Endothelial cell of umbilical vein (primary cell): ENCODE results near the gene KCNH8. TPM values are rescaled to one million over a fixed set of nuclear protein-coding genes. Genes with fewer than 3 reads are reported as not detected.

ENCODE experiments used
- BruUV-seq: library from RNA; stranded (reverse); fragments of 400-500 nt; replicated peaks from 2 replicates; lab custom pipeline; 2021; lab: Mats Ljungman, UMichigan
- CTCF ChIA-PET: fragments of 300-600, 350-600 bp; sonication (Branson Sonifier 250); formaldehyde crosslinking; loops from one replicate; lab custom pipeline; 2021; ENCODE audit warnings: antibody characterized with exemption, inconsistent platforms; lab: Charles Lee
- POLR2A ChIA-PET: fragments of 300-600, 350-600 bp; sonication (Branson Sonifier 250); formaldehyde crosslinking; loops from one replicate; lab custom pipeline; 2021; ENCODE audit warnings: antibody characterized with exemption, inconsistent platforms; lab: Charles Lee
- DNase-seq: peaks from one replicate; pipeline ENCODE4 v3.0.0-alpha.2; 2011; ENCODE audit warnings: low read depth, low spot score
- FAIRE-seq: peaks from 2 replicates; lab custom pipeline; 2011; peaks lifted over from hg19 to GRCh38; lab: Jason Lieb, UNC
- H2AFZ ChIP-seq: 2 replicates; pipeline ENCODE4 v1.6.0; 2012; ENCODE audit warnings: low read depth, low read length, control low read depth, inconsistent platforms
- H3K27ac ChIP-seq: 2 replicates; pipeline ENCODE4 v1.5.1; 2011; ENCODE audit warnings: low read depth, mild to moderate bottlenecking, control low read depth, low read length, moderate library complexity; ENCODE audit not compliant: insufficient read depth
- H3K27me3 ChIP-seq, 2 experiments: 2 replicates each; pipeline versions ENCODE4 v1.6.0 to v1.6.1; 2011; ENCODE audit warnings: low read length in 2 of 2, mixed read lengths in 1 of 2; ENCODE audit not compliant: control insufficient read depth in 2 of 2, insufficient read depth in 2 of 2
- H3K36me3 ChIP-seq, 2 experiments: 2 replicates in 1 of 2; 3 replicates in 1 of 2; pipeline ENCODE4 v1.5.1; 2011; ENCODE audit warnings: low read length in 2 of 2, mild to moderate bottlenecking in 1 of 2, moderate library complexity in 1 of 2; ENCODE audit not compliant: control insufficient read depth in 2 of 2, insufficient read depth in 2 of 2; ENCODE audit errors: extremely low read depth in 1 of 2
- H3K4me1 ChIP-seq: 3 replicates; pipeline ENCODE4 v1.5.1; 2011; ENCODE audit warnings: mild to moderate bottlenecking, low read length; ENCODE audit not compliant: control insufficient read depth, insufficient read depth; ENCODE audit errors: extremely low read depth
- H3K4me2 ChIP-seq: 2 replicates; pipeline ENCODE4 v1.6.1; 2011; ENCODE audit warnings: low read length, control low read depth, mixed read lengths; ENCODE audit not compliant: insufficient read depth
- H3K4me3 ChIP-seq, 3 experiments: fragments of 200-600 bp in 1 of 3; sonication (generic), shearing (Covaris generic) in 1 of 3; replicated peaks in 1 of 3; 2 replicates each; pipeline ENCODE4 v1.5.1; 2011 to 2016; ENCODE audit warnings: control low read depth in 3 of 3, low read length in 3 of 3, mild to moderate bottlenecking in 2 of 3, inconsistent platforms in 1 of 3, low read depth in 1 of 3, moderate library complexity in 1 of 3; ENCODE audit not compliant: insufficient read depth in 1 of 3
- H3K79me2 ChIP-seq: 2 replicates; pipeline ENCODE4 v1.6.0; 2012; ENCODE audit warnings: low read length, inconsistent platforms; ENCODE audit not compliant: control insufficient read depth, insufficient read depth
- H3K9ac ChIP-seq: replicated peaks from 2 replicates; pipeline ENCODE3; 2011; ENCODE audit warnings: low read length, control low read depth; ENCODE audit not compliant: insufficient read depth; ENCODE audit errors: extremely low read depth
- H3K9me1 ChIP-seq: replicated peaks from 3 replicates; pipeline ENCODE4 v1.6.0; 2011; ENCODE audit warnings: mild to moderate bottlenecking, low read length; ENCODE audit not compliant: control insufficient read depth, insufficient read depth; ENCODE audit errors: extremely low read depth
- H3K9me3 ChIP-seq: replicated peaks from 2 replicates; pipeline ENCODE4 v1.5.1; 2012; ENCODE audit warnings: low read length, inconsistent platforms; ENCODE audit not compliant: control insufficient read depth, insufficient read depth
- H4K20me1 ChIP-seq: replicated peaks from 2 replicates; pipeline ENCODE3; 2011; ENCODE audit warnings: mild to moderate bottlenecking, low read length; ENCODE audit not compliant: control insufficient read depth, insufficient read depth; ENCODE audit errors: extremely low read depth
- EZH2 ChIP-seq: IDR thresholded peaks from 2 replicates; pipeline ENCODE4 v1.6.1; 2012; ENCODE audit warnings: borderline replicate concordance, low read depth, mild to moderate bottlenecking, moderate library complexity, low read length, inconsistent platforms; ENCODE audit not compliant: severe bottlenecking
- FOS ChIP-seq: IDR thresholded peaks from 2 replicates; pipeline ENCODE4 v1.6.1; 2011; ENCODE audit warnings: mild to moderate bottlenecking, low read length, moderate library complexity, borderline replicate concordance; ENCODE audit not compliant: insufficient read depth
- GATA2 ChIP-seq: IDR thresholded peaks from 2 replicates; pipeline ENCODE4 v1.7.0; 2011; ENCODE audit warnings: low read depth, mild to moderate bottlenecking, moderate library complexity, mixed read lengths, low read length; ENCODE audit not compliant: insufficient read length, insufficient read depth
- JUN ChIP-seq: IDR thresholded peaks from 2 replicates; pipeline ENCODE4 v1.6.1; 2011; ENCODE audit warnings: borderline replicate concordance, low read depth; ENCODE audit not compliant: insufficient read length, insufficient read depth
- MAX ChIP-seq: IDR thresholded peaks from 2 replicates; pipeline ENCODE4 v1.6.1; 2011; ENCODE audit not compliant: insufficient read depth, insufficient read length
- MYC ChIP-seq: IDR thresholded peaks from one replicate; pipeline ENCODE4 v1.6.1; 2011; ENCODE audit warnings: mild to moderate bottlenecking, low read depth, low read length
- POLR2A ChIP-seq: IDR thresholded peaks from 2 replicates; pipeline ENCODE4 v1.6.1; 2012; ENCODE audit warnings: low read depth, mild to moderate bottlenecking, control low read depth, low read length
- POLR2AphosphoS5 ChIP-seq: IDR thresholded peaks from 2 replicates; pipeline ENCODE4 v1.6.1; 2012; ENCODE audit warnings: low read depth, mild to moderate bottlenecking, control low read depth, low read length, moderate library complexity; ENCODE audit not compliant: insufficient read depth
- dilution Hi-C: fragments of 300-500 bp; cut with MboI; formaldehyde crosslinking; loops from one replicate; pipeline ENCODE4 v1.15.0; 2019; ENCODE audit warnings: low sequenced_read_pairs; ENCODE audit not compliant: extremely low pct_ligation_motif_present
- intact Hi-C: fragments of 100-400 bp; cut with micrococcal nuclease; formaldehyde crosslinking; loops from one replicate; pipeline ENCODE4 v1.10.0; 2022
- polyA plus RNA-seq, 4 experiments: library from polyadenylated mRNA; depleted of rRNA in 3 of 4; stranded (reverse) in 3 of 4; unstranded in 1 of 4; fragments of >200 nt; gene quantifications; 2 replicates each; pipeline versions ENCODE4 v1.2.1 to v1.2.3, GENCODE V29; 2011 to 2012; ENCODE audit warnings: missing spikeins in 1 of 4
- total RNA-seq: library from RNA; stranded (reverse); gene quantifications from 2 replicates; pipeline ENCODE4 v1.2.3, GENCODE V29; 2021
- TF ChIP-seq, protein P1 (sequence below), 2 donors: IDR thresholded peaks; 1 replicate in 1 of 2; 2 replicates in 1 of 2; pipeline ENCODE4 v1.5.1; 2011; ENCODE audit warnings: low read length in 2 of 2, mild to moderate bottlenecking in 2 of 2, moderate library complexity in 2 of 2, control low read depth in 1 of 2, inconsistent platforms in 1 of 2, low read depth in 1 of 2; ENCODE audit not compliant: insufficient read depth in 1 of 2; ENCODE audit errors: extremely low read depth in 1 of 2

Gene KCNH8
- total and polyA plus RNA-seq, 2 donors (not counting 3 experiments of a cell fraction or from before 2014, with no cell fraction given) = not detected

DNA sequence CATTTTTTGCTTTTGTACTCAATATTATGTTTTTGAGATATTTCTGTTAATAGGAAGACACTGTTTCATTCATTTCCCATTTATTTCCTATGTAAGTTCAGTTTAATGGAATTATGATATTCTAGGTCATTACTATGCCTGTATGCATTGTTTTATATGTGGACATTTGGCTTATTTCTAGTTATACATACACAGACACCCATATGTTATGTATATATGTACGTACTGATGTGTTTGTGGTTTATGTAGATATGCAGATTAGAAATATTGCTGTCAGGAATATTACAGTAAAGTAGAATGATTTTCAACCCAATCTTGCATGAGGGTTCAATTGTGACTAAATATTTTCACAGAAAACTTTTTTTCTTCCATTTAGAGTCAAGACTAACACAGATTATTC lies 190.5 kb downstream of the KCNH8 start:
- H3K79me2 ChIP-seq = no peaks in the 10 kb centered on the region
- no peak overlapping the region for H3K27ac ChIP-seq
- CTCF ChIA-PET = no interaction called here
- H4K20me1 ChIP-seq = no peaks in the 10 kb centered on the region
- DNase-seq (no peak), FAIRE-seq (no peak)
- TF ChIP-seq EZH2 = no peak
- TF ChIP-seq, protein P1, sequence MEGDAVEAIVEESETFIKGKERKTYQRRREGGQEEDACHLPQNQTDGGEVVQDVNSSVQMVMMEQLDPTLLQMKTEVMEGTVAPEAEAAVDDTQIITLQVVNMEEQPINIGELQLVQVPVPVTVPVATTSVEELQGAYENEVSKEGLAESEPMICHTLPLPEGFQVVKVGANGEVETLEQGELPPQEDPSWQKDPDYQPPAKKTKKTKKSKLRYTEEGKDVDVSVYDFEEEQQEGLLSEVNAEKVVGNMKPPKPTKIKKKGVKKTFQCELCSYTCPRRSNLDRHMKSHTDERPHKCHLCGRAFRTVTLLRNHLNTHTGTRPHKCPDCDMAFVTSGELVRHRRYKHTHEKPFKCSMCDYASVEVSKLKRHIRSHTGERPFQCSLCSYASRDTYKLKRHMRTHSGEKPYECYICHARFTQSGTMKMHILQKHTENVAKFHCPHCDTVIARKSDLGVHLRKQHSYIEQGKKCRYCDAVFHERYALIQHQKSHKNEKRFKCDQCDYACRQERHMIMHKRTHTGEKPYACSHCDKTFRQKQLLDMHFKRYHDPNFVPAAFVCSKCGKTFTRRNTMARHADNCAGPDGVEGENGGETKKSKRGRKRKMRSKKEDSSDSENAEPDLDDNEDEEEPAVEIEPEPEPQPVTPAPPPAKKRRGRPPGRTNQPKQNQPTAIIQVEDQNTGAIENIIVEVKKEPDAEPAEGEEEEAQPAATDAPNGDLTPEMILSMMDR (IDR thresholded peaks at IDR 0.05; ENCODE audit: extremely low read depth in 1 of 2, insufficient read depth in 1 of 2, low read depth in 1 of 2, low read length in 2 of 2) = no peak
- no peak for TF ChIP-seq FOS
- TF ChIP-seq JUN = no peak
- TF ChIP-seq MYC = no peak
- H3K4me1 ChIP-seq = no peaks in the 10 kb centered on the region
- H3K4me2 ChIP-seq = no peak overlapping the region
- no peak overlapping the region for H3K4me3 ChIP-seq
- no peak overlapping the region for H3K9ac ChIP-seq
- dilution Hi-C loops (no loop called here), intact Hi-C loops (no loop called here)
- BruUV-seq = no TSS peak
- H3K9me3 ChIP-seq = peaks cover 1% of the 10 kb centered on the region
- H3K36me3 ChIP-seq = no peaks in the 10 kb centered on the region
- no peaks in the 10 kb centered on the region for H3K9me1 ChIP-seq
- no peaks in the 10 kb centered on the region for H3K27me3 ChIP-seq
- POLR2A ChIA-PET = no interaction called here
- H2AFZ ChIP-seq = no peak overlapping the region

DNA sequence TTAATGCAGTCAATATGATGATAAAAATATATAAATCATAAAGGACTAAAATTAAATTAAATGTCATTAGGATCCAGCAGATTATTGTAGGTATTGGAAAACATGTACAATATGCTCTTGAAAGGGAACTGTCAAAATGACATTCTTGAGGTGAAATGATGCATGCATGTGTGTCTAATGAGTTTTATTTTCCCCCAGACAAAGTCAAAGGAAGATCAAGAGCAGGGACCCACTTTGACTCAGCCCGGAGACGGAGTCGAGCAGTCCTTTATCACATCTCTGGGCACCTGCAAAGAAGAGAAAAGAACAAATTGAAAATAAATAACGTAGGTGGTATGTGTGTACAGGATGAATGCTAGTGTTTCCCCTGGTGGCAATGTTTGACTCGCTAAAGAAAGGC lies 194.1 kb downstream of the KCNH8 start:
- ChIA-PET POLR2A (no interaction called here), CTCF (no interaction called here)
- FAIRE-seq (no peak), DNase-seq (no peak)
- H3K36me3 ChIP-seq = no peaks in the 10 kb centered on the region
- BruUV-seq = no TSS peak
- no peaks in the 10 kb centered on the region for H3K79me2 ChIP-seq
- TF ChIP-seq MYC (no peak), FOS (no peak), POLR2AphosphoS5 (no peak), GATA2 (no peak), MAX (no peak), JUN (no peak), EZH2 (no peak), POLR2A (no peak)
- TF ChIP-seq, protein P1 (IDR thresholded peaks at IDR 0.05; ENCODE audit: extremely low read depth in 1 of 2, insufficient read depth in 1 of 2, low read depth in 1 of 2, low read length in 2 of 2) = no peak
- H3K4me2 ChIP-seq = no peak overlapping the region
- no peaks in the 10 kb centered on the region for H3K4me1 ChIP-seq
- intact Hi-C loops = no loop called here
- no peak overlapping the region for H3K4me3 ChIP-seq
- dilution Hi-C loops = no loop called here
- H3K9me3 ChIP-seq = peaks cover 1% of the 10 kb centered on the region
- no peaks in the 10 kb centered on the region for H4K20me1 ChIP-seq
- H3K27ac ChIP-seq = no peak overlapping the region
- H2AFZ ChIP-seq = no peak overlapping the region
- no peaks in the 10 kb centered on the region for H3K27me3 ChIP-seq
- H3K9ac ChIP-seq = no peak overlapping the region
- no peaks in the 10 kb centered on the region for H3K9me1 ChIP-seq
